COR-L47 (cell line): ENCODE results near the gene SNRNP27.
A peak's percentile ranks its signal among the peaks of the same experiment; 100 is the strongest.
"Not testable (repeated sequence)": the region's sequence is repeated elsewhere in the genome, so short reads cannot be mapped to it uniquely, and the experiment has no call there.

ENCODE experiments used
- DNase-seq: peaks from one replicate; lab custom pipeline; 2025; lab: John Stamatoyannopoulos, UW

Gene SNRNP27, protein sequence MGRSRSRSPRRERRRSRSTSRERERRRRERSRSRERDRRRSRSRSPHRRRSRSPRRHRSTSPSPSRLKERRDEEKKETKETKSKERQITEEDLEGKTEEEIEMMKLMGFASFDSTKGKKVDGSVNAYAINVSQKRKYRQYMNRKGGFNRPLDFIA

DNA sequence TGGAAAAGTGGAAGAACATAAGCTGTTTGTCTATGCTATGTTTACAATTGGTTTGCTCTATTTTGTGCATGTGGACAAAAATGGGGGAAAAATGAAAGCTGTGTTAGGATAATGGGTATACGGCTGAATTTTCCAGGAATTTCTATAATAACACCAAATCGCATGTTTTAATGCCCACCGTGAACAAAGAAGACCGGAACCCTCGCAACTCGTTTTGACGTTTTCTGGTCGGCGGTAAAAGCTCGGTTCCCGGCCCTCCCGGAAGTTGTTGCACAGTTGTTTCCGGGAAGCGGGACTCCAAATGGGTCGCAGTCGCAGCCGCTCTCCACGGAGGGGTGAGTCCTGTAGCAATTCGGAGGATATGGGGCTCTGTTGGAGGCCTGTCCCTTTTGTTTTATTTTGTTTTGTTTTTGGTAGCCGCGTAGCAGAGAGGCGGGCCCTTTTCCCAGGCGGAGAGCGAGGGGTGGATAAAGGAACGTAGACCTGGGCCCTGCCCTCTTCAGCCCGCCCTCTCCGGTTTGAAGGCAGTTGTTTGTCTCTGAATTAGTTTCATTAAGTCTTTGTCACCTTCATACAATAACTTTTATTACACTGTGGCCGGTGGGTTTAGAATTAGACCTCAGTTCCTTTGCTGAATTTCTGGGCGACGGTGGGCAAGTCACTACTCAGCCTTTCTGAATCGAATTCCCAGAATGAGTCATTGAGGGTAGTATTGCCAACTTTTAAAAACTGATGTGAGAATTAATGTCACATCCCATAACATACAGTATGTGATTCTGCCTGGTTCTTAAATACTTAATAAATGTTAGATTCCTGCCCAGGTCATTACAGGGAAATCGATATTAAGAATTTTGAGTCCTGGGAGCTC is at the start of gene SNRNP27:
SNRNP27 (plus strand) TSS at position 273 of the 868 bp plus-strand sequence; CDS start at position 302, 29 bp downstream.
- DNase-seq = peak; percentile 82

DNA sequence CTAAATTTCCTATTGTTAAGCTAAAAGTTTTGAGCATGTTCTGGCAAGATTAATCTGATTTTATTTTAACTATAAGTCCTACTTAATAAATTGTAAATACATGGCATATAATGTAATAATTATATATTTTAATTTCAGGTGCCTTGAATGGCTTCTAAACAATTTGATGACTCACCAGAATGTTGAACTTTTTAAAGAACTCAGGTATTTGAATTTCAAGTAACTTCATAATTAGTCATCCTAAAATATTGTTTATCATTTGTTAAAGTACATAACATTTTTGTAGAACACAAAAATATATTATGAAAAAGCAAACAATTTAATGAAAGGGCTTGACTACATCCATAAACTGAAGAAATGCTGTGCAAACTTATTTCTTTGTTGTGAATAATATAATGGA is 49.8 kb upstream of the SNRNP27 start:
- DNase-seq = no peak

- DNase-seq = no peak
These were observed 49.2 kb upstream of the SNRNP27 start for GRCh38 chr2:69844560-69844959.

- no peak for DNase-seq
These were observed 47.3 kb upstream of the SNRNP27 start for GRCh38 chr2:69846182-69847067.

DNA sequence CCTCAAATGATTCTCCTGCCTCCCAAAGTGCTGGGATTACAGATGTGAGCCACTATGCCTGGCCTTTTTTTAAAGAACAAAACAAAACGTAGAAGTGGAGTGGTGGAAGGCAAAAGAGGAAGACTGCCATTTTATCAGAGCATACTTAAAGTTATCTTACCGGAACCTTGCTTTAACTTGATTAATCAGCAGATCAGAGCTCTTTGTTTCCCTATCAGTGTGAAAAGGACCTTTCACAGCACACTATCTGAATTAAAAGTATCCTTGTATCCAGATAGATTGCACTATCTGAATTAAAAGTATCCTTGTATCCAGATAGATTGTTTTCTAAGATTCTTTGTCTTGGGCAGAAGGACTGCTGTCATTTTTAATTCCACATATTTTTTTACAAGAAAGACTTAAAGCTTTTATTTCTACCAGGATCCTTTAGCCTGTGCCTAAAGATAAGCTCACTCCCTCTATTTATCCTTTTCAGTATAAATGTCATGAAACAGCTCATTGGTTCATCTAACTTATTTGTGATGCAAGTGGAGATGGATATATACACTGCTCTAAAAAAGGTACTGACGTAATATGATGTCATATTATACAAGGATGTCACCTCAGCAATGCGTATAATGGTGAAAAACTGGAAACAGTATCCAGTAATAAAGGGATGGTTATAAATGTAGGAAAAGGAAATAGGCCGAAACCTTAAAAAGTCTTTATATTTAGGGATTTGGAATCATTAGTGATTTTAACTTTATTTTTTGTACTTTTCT is 46.5 kb upstream of the SNRNP27 start:
- DNase-seq = no peak

GRCh38 chr2:69848186-69848790 is 45.5 kb upstream of the SNRNP27 start:
- DNase-seq = no peak

DNA sequence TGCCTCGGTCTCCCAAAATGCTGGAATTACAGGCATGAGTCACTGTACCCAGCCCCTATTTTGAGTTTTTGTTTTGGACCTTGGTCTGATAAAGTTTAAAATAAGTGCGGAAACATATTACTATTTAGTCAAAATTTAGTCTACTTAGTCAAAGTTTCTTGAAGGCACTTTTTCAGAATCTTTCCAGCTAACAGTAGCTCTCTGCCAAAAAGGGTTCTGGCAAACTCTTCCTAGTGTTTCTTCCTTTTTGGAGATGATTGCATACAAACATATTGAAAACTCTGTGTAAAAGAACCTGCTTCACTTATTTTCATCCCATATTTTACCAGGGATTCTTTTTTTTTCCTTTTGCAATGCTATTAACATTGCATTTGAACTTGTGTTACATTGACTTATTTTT is 35.5 kb upstream of the SNRNP27 start:
- no peak for DNase-seq

DNA sequence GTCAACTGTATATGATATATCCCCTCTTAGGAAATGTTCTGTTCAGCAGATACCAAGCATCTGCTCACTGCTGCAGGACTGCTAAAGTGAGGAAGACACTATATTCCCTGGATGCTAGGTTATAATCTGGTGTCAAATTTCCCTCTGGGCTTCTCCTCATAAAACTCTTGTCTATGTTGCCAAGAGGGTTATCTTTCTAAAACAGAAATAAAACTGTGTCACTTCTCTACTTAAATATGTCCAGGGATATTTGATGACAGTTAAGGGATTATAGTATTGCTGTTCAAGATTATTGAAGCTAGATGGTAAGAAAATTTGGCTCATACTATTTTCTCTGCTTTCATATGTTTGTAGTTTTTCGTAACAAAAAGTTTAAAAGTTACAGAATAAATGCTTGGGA is 30.5 kb upstream of the SNRNP27 start:
- no peak for DNase-seq

- no peak for DNase-seq
These were observed 5.3 kb upstream of the SNRNP27 start for GRCh38 chr2:69888451-69888850.

DNA sequence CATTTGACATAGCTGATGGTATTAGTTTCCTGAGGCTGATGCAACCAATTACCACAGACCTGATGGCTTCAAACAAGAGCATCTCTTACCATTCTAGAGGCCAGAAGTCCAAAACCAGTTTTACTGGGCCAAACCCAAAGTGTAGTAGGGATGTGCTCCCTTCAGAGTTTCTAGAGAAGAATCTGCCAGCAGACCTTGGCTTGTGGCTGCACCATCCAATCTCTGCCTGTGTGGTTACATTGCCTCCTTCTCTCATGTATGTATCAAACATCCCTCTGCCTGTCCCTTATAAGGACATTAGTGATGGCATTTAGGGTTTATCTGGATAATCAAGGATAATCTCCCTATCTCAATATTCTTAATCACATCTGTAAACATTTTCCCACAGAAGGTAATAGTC is 4.5 kb upstream of the SNRNP27 start:
- no peak for DNase-seq

DNA sequence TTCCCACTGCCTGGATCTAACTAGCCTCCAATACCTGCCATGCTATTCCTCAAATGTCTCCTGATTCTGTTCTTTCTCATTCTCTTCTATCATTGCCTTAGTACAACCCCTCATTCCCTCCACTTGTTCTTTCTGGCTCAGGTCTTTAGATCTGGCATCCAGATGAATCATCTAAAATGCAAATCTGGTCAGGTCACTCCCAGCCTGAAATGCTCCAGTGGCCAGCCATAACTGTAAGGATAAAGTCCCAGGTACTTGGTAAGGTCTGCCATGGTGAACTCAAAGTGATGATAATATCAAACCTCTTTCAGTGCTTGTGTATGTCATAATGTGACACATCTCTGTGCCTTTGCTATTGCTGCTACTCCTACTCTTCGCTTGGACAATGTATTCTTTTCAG is 2.9 kb upstream of the SNRNP27 start:
- no peak for DNase-seq

GRCh38 chr2:69892838-69893424 is 825 bp upstream of the SNRNP27 start:
- DNase-seq = peak; percentile 3

GRCh38 chr2:69894737-69895136 is 981 bp downstream of the SNRNP27 start:
- not testable (repeated sequence) for DNase-seq

GRCh38 chr2:69902213-69902922 is 8.6 kb downstream of the SNRNP27 start:
- no peak for DNase-seq

DNA sequence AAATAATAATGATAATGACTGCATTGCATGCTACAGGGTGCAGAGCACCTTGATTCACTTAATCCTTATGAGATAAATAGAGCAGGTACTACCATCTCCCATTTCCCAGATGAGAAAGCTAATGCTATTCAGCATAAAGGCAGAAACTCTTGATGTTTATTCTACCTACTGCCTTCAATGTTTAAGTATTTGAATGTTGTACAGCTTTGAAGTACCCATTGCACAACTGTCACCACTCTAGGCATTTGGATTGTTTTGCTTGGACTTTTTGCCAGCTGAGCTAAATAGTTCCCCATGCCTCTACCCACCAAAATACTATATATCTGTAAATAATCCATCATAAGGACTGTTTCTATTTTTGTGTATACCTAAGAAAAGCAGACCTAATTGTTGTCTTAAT is 13.5 kb downstream of the SNRNP27 start:
- DNase-seq = no peak

GRCh38 chr2:69911985-69912563 is 18.3 kb downstream of the SNRNP27 start:
- DNase-seq = peak; percentile 46

DNA sequence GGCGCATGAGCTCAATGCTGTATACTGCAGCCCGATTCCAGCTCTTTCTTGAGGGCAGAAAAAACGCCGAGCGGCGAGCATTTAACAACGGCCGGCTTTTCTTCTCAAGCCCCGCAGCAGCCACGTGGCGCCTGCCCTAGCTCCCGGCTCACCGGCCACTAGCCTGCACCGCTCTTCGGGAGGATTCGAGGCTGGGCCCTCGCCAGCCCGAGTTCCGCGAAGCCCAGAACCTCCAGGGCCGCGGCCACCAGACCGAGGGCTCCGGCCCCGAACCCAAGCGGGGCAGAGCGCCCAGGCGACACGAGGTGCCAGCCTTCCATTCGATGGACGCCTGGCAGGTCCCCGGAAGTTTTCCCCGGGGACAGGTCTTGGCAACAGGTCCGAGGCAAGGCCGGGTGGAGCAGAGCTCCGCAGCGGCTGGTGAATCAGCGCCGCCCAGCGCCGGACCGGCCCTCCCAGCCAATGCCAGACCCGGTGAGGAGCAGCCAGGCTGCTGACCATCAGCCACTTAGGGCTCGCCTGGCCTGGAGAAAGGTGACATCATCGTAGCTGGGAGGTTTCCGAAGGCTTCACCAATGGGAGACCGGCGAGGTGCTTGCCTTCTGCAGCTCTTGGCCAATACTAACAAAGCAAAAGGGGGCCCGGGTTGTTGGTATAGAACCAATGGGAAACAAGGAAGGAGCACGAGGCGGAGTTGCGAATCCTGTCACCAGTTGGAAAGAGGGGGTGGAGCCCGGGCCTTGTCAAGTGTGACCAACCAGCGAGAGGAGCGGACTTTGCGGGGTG is 20.6 kb downstream of the SNRNP27 start:
- peak; percentile 100 for DNase-seq

DNA sequence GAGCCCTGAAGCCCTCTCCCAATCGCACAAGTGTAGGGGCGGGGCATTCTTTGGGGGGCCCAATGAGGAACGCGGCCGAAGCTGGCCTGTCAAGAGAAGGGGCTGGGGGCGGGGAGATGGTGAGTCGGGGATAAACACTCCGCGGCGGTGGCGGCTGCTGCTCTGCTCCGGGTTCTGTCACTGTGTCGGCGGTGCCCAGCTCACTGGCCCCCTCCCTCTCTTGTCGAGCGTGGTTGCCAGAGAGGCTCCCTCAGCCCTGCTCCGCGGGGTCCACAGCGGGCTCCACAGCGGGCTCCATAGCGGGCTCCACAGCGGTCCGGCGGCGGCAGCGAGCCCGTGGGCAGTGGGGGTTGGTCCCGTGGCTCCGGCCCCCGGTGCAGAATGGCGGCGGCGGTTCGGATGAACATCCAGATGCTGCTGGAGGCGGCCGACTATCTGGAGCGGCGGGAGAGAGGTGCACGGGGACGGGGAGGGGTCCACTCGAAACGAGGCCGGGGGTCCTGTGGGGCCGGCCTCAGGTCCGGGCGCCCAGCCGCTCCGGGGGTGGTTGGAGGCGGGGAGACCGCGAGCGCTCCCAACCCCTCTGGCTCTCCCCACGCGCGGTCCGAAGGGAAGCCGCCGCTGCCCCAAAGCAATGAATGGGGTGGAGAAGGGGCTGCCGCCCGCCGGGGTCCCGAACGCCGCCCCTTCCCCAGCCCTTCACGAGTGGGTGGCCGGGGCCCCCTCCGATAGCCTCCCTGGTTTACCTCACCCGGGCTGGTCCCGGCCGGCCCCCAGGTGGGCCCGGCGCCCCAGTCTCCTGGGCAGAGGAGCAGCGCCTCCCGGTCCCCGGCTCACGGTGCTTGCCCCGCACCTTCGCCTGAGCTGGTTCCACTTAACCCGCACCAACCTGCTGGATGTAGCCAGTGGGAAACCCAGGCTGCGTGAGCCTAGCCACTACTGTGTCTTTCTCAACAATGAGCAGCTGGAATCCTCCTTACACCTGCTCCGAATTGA is 21.5 kb downstream of the SNRNP27 start, which contains the start of gene MXD1:
MXD1 (plus strand) TSS at position 160 of the 996 bp plus-strand sequence; CDS start at position 382, 222 bp downstream.
- DNase-seq = no peak
